GM12873 (cell line): ENCODE data around the gene FALEC.

Experiments
- CTCF ChIP-seq: IDR thresholded peaks from 2 replicates; pipeline ENCODE4 v1.5.1; 2012; ENCODE audit warnings: low read depth, mild to moderate bottlenecking, moderate library complexity, low read length, control low read depth; ENCODE audit not compliant: insufficient read depth; ENCODE audit errors: missing control alignments

The FALEC gene

DNA sequence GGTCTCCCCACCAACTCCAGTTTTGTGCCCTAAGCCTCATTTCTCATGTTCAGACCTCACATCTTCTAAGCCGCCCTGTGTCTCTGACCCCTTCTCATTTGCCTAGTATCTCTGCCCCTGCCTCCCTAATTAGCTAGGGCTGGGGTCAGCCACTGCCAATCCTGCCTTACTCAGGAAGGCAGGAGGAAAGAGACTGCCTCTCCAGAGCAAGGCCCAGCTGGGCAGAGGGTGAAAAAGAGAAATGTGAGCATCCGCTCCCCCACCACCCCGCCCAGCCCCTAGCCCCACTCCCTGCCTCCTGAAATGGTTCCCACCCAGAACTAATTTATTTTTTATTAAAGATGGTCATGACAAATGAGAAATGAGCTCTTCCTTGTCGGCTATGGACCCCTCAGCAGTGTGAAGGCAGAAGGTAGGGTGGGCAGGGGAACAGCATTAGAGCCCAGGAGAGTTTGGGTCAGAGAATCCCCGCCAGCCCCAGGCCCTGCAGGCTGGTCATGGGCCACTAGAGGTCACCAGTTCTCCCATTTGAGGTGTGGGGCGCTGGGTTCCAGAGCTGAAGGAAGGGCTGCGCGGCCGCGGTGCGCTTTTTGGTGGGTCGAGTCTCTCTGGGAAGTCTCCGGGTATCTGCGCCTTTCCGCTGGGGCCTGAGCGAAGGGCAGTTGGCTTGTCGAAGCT lies 45.2 kb downstream of the FALEC start:
- TF ChIP-seq CTCF: peak; percentile 93

DNA sequence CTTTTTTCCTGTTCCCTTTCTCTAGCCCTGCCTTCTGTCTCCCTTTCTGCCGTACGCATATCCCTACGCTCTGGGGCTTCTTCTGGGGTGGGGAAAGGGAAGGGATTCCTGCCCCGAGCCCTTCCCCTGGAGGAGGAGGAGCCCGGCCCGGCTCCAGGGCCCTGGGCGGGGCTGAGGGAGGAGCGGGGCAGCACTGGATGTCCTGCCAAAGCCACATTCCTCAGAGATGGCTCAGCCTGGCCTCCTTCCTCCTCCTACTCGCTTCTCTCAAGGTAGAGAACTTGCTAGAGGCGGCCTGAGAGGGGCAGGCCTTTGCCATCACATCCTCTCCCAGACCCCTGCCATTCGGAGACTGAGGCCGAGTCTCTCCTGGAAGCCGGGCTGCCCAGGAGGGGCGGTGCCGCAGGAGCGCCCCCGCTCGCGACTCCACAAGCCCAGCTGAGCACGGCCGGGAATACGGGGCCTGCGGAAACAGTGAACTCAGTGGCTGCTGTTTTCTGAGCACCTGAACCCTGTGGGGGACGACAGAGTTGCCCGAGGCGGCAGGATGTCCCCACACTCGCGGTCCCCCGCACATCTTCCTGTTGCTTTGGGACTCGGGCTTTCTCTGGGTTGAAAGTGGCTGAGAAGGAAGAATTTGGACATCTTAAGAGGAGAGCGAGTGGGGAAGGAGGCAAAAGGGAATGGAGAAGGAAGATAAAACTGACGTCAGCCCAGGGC lies 45.9 kb downstream of the FALEC start:
- TF ChIP-seq CTCF: no peak

GRCh38 chr1:150561974-150562445 lies 46.5 kb downstream of the FALEC start:
- no peak for TF ChIP-seq CTCF

GRCh38 chr1:150562446-150563339 lies 47.1 kb downstream of the FALEC start:
- TF ChIP-seq CTCF: no peak

DNA sequence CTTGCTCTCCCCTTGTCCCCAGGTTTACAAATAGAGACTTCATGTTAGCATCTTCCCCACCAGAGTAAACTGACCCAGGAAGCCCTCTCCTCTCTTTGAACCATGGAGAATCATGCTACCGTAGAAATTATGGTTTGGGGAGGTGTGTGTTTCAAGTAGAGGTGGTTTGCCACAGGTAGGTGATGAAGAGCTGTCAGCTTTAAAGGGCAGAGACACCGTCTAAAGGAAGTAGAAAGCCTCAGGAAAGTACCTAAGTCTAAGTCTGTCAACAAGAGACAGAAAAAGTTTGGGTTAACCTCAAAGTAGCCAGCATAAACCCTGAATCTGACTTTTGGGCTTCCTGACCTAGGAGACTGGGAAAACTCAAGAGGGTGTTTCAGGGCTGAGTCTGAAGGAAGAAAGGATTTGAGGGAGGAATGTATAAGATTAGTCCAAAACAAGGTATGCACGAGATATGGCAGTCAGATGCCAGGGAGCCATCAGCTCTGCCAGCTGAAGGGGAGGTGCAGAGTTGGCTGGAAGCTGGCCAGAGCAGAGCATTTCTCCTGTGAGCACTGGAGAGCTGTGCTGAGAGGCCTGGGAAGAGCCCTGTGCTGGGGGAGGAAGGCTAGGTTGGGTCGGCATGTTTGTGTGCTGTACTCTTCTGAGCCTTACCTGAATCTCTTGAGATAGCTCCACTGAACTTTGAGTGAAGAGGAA lies 47.9 kb downstream of the FALEC start:
- no peak for TF ChIP-seq CTCF

- no peak for TF ChIP-seq CTCF
These were observed 48.8 kb downstream of the FALEC start for GRCh38 chr1:150564051-150564991.
